Middle frontal gyrus (tissue), 1 donor: ENCODE data around the gene ZFP1.
A peak's percentile ranks its signal among the peaks of the same experiment; 100 is the strongest.

Source experiments
- DNase-seq: peaks from one replicate; pipeline ENCODE4 v3.0.0-alpha.2; 2015; ENCODE audit warnings: low spot score; ENCODE audit errors: extremely low spot score

Gene ZFP1

DNA sequence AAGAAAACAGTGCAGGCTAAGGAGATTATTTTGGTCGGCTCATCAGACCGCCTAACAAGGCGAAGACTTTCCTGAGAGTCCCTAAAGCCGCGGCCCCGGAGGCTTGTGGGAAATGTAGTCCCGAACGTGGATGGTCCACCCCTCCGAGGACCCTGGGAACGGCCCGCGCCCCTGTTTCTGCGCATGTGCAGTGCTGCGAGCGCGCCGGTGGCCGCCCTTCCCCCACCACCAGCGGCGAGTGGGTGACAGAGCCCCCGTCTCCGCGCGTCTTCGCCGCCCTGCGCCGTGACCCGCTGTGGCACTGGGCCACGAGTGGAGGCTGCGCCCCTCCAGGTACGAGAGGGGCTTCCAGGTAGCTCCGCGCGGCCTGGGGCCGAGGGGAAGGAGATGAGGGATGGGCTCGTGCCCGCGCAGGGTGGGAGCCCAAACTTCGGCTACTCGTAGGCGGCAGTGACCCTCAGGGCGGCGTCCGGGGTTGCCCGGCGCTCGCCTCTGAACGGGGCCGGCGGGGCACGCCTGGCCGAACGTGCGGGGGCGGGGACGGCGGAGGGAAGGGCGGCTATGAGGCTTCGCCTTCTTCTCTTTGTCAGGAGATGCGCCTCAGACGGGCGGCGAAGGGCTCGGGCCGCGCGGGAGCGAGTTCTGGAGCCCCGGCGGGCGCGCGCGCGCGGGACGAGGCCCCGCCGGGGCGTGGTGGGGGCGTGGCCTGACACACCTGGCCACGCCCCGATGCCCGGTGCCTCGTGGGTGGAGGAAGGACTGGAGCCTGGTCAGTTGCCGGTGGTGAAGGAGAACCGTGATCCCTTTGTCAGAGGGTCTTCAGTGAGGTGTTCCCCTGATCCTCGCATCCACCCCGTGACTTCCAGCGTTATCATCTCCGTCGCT is at the start of gene ZFP1:
ZFP1 (plus strand) TSS at position 214 of the 885 bp plus-strand sequence. CDS start 4,428 bp downstream, outside the sequence.
- peak; percentile 83 for DNase-seq

DNA sequence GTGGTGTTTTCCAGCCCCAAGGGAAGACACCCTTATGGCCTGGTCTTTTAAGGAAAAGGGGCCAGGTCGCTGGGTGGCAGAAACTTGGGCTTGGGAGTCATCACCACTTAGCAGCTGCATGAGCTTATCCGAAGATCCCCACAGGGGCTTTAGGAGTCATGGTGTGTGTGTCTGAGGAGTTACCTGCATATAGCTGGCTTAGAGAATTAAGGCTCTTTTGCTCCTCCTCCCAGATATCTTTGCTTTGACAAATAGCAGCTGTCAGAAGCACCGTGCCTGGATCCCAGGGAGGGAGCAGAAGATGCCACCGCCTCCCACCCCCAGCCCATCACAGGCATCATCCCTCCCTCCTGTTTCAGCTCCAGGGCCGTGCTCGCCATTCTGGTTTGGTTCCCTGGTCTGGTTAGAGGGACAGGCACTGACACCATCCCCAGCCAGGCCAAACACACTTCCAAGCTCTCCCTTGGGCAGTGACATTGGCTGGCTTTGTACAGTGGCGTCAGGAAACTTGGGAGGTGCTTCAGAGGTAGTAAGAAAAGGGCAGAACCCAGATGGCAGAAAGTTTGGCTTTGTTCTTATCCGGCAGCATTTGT is 49.2 kb upstream of the ZFP1 start:
- no peak for DNase-seq

DNA sequence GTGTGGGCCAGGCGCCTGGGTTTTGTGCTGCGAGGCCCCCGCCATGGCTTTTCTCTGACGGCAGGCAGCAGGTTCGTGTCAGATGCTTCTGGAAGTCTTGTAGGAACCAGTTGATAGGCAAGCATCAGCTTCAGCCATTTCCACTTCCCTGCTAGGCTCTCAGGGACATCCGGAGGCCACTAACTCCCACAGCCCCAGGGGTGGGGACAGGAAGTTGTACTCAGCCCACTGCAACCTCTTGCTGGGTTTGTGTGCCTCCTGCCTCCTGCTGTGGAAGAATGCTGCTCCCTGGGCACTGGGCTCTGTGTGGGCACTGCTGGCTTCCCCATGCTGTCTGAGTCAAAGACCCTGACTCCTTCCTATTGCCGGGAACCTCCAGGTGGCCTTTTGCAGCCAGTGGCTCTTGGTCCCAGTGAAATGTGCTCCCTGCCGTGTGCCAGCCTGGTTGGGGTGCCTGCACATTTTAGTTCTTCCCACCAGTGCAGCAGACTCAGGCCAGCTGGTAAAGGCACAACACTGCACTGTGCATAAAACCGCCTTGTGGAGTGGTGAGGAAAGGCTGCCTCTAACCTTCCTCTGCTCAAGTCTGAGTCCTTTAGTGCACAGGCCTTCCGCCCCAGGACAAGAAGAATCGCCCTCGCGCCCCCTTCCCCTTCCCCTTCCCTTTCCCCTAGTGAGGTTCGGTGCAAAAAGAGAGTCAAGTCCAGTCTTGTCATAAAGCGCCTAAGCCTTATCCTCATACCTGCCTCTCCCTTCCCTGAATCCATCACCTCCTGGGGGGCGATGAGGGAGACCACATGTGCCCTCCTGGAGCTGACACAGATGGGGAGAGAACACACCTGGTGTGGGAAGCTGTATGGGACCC is 48.4 kb upstream of the ZFP1 start:
- no peak for DNase-seq

DNA sequence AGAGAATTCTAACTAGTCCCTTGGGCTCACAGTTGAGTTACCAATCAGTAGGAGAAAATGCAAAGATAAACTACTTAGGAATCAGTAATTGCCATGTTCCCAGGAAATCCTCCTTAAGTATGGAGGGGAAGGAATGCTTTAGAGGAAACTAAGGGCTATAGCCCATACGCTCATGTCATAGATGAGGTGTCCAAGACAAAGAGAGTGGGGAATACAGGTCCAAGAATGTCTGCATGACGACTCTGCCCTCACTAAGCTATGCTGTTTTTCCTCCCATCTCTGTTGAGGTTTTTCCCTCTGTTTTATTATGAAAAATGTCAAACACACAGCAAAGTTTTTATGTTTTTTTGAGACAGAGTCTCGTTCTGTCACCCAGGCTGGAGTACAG is 47.7 kb upstream of the ZFP1 start:
- no peak for DNase-seq

DNA sequence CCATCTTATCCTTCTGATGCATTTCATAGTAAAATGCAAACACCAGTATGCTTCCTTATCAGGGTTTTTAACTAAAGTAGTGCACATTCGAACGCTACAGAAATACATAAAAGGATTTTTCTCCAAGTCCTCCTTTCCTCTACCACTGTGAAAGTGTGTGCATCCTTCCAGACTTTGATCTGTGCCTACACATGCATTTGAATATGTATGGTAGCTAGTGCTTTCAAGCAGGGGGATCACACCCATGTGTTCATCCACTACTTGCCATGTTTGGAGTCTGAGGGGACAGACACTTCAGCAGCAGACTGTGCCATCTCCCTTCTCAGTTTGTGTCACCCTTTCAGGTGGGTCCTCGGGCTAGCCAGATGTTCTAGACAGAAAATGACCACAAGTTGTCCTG is 46.7 kb upstream of the ZFP1 start:
- DNase-seq, result no peak

DNA sequence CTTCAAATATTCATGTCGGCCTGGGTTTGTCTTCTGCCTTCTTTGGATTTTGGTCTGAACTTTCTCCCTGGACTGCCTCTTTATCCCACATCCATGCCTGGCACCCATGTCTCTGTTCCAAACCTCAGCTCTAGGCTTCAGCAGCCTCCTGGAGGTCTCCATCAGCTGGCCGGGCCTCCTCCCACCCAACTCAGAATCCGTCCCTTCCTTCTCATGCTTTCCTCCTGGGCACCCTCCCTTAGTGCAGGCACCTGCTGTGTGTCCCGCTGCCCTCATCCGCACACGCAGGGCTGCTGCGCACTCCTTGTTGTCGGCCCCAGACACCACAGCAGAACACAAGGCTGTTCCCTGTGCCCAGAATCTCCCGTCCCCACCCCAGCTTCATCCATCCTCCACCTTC is 45.7 kb upstream of the ZFP1 start:
- no peak for DNase-seq

DNA sequence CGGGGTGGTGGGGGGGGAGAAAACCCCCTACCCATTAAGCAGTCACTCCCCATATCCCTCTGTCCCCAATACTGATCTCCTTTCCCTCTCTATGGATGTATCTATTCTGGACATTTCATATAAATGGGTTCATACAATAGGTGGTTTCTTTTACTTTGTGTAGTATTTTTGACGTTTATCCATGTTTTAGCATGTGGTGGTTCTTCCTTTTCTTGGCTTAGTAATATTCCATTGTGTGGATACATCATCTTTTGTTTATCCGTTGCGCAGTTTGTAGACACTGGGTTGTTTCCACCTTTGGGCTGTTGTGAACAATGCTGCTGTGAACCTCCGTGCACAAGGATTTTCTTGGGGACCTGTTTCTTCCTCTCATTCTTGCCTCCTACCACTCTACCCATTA is 44.3 kb upstream of the ZFP1 start:
- no peak for DNase-seq

DNA sequence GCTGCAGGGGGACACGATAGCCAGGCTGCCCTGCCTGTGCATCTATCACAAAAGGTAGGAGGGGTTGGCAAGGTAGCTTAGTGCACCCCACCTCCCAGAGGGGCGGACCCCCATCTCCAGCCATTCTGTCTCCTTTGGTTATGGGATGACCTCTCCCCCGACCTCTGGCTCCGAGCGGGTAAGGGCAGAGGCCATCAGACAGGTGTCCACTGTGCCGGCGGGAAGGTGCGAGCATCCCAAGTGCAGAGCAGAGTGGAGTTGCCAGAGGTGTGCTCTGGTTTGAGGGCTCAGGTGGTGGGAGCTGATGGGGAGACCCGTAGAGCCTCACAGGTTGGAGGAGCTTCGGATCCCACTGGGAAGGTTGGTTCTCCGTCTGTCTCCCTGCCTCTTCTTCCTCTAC is 43.5 kb upstream of the ZFP1 start:
- no peak for DNase-seq

DNA sequence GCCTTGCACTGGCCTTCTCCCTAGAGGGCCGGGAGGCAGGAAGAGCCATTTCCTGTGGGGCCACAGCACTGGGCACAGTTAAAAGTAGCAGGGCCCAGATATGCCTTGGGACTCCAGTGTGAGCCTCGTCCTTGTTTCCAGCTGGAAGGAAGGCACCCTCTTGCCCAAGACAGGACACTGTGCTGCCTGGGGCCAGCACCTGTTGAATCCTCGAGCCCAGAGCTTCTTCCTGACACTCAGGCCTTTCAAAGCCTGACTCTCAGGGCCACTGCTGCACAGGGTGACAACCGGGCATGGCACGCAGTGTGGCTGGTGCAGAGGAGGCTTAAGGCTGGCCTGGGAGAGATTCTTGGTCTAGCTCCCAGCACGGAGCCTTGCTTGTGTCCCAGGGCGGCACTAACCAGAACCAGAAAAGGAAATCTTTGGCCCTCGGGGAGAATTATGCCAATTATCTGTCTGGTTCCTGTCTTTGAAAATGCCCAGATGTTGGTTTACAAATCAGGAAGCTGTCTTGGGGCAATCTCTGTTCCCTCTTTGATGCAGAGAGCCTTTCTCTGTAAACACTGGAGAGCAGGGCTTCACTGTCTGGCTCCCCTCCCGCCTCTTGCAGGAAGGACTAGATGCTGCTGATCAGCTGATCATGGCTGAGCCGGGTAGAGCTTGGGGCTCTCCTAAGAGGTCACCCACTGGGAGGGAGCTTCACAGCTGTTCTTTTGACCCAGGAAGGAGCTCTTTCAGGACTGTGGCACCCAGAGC is 42.8 kb upstream of the ZFP1 start:
- no peak for DNase-seq

DNA sequence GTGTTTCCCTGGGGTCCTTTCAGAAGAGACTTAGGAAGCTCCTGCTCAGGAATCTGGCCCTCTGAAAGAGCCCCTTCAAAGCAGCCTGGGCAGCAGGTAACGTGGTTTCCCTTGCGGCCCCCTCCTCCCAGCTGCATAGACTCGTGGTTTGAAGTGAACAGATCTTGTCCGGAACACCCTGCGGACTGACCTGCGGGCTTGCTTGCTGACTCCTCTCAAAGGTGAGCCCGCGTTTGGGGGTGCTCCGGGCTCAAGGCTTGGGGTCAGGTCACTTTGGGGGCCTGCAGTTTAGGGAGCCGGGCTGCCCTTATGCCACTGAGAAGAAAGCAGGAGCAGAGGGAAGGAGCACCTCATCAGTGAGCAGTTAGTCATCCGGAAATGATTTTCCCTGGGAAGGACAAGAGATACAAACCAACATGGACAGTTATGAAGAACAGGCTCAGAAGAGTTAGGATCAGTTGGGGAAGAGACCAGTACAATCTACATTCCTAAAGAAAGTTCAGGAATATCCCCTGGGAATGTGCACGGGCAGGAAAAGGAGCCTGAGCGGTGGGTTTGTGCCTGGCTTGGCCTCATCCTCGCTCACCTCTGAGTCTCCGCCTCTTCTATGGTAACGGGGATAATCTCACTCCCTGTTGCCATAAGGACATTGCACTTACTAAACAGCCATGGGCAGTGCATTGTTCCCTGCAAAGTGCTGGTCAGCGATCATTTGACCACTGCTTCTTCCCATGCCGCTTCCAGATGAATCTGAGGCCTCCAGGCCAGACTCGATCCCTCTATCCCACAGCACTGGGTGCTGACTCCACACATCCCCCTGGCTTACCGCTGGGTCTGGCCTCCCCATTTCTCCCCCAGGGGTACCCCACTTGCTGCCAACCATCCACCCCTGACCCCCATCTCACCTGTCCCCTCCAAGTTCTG is 41.7 kb upstream of the ZFP1 start:
- DNase-seq, result no peak

DNA sequence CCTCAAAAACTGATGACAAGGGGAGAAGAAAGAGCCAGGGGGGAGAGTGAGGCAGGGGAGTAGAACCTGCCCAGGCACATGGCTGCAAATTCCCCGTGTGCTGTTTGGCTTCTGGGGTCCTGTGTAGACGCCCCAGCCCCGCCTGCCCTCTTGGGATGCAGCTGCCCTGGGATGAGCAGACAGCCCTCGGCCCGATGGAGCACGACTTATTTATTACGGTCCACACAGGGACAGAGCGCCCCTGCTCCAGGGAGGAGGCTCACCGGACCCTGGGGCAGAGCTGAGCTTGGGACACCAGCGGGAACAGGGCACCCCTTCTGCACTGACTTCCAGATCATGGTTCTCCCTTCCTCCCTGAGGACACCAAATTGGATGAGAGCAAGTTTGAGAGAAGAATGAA is 40.8 kb upstream of the ZFP1 start:
- no peak for DNase-seq

DNA sequence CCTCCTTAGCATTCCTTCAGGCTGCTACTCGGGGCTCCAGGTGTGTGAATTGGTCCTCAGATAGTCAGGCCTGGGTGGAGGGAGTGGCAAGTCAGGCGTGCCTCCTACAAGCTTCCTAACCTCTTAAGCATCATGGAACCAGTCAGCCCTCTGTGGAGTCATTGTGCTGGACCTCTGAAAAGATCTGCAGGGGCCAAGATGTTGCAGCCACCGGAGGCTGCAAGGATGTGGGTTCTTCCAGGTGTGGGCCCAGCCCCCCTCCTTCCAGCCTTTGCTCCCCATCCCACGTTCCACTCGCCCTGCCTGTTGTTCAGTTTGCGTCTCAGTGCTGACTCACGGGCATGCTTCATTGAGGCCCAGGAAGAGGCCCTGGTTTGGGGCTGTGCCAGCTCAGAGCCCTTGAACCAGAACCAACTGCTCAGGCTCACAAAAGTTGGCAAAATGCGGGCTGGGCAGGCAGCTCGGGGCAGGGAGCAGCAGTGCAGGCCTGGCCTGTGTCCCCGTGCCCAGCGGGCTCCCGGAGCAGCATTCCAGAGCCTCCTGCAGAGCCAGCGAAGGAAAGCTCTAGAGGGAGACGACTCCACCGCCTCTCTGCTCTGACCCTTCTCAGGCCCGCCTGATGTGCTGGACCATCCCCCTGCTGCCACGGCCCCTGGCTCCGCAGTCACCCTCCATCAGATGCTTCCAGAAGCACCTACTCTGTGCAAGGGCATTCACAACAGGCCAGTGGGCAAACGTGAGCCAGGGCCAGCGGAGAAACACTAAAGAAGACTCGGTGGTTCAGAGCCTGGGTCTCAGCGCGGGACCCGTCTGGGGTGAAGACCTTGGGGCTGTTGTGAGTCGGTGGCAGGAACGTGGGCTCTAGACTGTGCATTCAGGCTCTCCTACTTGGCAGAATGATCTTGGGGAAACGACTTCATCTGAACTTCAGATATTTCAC is 39.3 kb upstream of the ZFP1 start:
- peak; percentile 31 for DNase-seq

DNA sequence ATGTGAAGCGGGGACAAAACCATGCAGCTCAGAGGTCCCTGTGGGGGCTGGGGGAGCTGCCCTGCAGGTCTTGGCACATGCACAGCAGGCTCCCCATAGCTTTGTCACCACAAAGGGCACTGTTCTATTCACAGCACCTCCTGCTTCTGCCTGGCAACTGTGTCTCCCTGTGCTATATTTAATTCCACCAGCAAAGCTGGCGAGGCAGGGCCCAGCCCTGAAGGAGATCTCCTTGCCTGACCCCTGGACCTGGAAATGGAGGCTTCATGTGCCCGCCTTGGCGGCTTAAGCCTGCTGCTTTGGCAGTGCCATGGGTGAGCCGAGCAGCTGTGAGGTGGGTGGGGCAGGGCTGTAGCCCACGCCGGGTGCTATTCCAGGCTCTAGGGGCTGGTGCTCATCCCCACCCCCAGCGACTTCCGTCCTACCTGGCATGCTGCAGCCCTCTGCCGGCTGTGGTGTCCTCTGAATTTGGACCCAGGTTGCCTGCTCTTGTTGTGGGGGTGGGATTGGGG is 38.5 kb upstream of the ZFP1 start:
- peak; percentile 27 for DNase-seq

DNA sequence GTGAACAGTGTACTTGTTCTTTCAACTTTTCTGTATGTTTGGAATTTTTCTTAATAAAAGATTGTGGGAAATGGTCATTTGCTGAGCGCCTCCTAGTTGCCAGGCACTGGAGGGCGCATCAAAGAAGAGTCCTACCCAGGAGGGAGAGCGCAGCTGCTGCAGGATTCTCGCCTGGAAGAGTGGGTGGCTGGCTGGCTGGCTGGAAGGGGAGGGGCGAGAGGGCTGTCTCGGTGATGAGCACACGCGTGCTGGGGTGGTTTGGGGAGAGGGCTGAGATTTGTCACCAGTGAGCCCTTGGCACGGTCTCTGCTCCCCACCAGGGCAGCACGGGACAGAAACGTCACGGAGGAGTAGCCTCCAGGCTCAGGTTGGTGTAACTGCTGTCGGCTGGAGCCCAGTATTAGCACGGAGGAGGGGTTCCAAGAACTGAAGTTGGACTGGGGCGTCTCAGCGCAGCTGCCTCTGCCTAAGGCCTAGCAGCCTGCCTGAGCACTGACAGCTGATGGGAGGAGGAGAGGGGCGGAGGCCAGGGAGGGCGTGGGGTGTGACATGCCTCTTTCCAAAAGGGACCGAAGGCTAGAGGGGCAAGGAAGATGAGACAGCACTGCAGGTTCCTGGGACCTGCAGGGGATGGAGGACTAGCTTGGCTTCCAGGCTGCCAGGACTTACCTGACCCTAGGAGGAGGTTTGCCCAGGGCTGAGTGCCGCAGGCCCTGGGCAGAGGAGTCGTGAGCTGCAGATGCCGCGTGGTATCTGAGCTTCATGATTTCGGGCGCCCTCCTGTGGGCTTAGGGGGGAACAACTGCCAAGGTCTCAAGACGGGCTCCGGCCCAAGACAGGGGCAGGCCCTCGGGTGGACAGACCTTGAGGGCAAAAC is 37.4 kb upstream of the ZFP1 start:
- peak; percentile 84 for DNase-seq

DNA sequence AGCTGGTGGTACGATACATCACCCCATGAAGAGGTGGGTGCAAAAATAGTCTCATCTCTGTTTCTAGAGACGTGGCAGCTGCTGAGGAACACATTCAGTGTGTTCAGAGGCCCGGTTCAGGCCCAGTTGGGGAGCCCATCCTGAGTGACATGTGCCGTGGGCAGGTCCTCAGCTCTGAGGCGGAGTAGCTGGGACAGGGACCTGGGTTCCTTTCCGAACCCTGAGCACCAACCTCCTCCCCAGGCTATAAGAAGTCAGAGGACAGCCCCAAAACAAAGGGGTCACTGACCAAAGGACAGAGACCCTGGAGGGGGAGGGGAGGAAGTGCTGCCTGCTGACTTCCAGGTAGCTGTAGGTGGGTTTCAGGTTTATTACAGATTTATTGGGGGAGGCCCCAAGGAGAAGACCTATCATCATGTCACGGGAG is 36.8 kb upstream of the ZFP1 start:
- no peak for DNase-seq

DNA sequence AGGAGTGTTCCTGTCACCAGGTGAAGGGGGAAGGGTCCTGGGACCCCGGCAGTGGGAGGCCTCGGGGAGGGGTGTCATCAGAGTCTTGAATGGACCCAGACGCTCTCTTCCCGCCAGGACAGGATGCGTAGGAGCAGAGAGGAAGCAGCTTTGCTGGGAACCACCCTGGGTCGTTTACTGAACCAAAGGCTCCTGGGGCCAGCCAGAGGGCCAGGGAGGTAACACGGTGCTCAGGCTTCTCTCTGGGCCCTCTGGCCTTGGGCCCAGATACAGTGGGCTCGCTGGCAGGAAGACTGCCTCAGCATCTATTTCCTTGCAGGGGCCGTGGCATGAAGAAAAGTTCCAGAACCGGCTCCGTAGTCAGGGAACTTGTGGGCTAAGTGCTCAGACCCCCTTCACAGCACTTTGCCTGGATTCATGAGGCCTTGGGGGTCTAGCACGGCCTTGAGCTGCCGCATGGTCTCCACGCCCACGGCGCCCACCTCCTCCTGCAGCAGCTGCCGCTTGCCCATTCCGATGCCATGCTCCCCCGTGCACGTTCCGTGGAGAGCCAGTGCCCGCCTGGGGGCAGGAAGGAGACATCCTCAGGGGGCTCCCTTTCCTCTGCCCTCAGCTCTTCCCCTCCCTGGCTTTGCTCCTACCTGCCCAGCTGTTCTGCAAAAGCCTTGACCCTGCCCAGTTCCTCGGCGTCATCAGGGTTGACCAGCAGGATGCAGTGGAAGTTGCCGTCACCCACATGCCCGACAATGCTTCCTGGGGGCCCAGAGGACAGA is 36.2 kb upstream of the ZFP1 start:
- no peak for DNase-seq
